AG09309 (cell line): Measurements from ENCODE around the gene FAM83C.
"Not testable (repeated sequence)": the region's sequence is repeated elsewhere in the genome, so short reads cannot be mapped to it uniquely, and the experiment has no call there.

Experiments
- DNase-seq: peaks from one replicate; pipeline ENCODE4 v3.0.0-alpha.2; 2010; ENCODE audit warnings: low read depth
- H3K4me3 ChIP-seq: 2 replicates; pipeline ENCODE4 v1.5.1; 2011; ENCODE audit warnings: mild to moderate bottlenecking, low read depth, low read length, moderate library complexity; ENCODE audit not compliant: control insufficient read depth
- CTCF ChIP-seq: IDR thresholded peaks from 2 replicates; pipeline ENCODE4 v1.5.1; 2011; ENCODE audit warnings: mild to moderate bottlenecking, low read depth, low read length, inconsistent platforms; ENCODE audit not compliant: insufficient read depth, control insufficient read depth; ENCODE audit errors: missing control alignments

The FAM83C gene

GRCh38 chr20:35318502-35319157 is 26.4 kb upstream of the FAM83C start:
- TF ChIP-seq CTCF, result no peak
- no peak for DNase-seq
- no peak overlapping the region for H3K4me3 ChIP-seq

GRCh38 chr20:35317416-35318210 is 25.4 kb upstream of the FAM83C start:
- TF ChIP-seq CTCF, result no peak
- DNase-seq, result no peak
- no peak overlapping the region for H3K4me3 ChIP-seq

DNA sequence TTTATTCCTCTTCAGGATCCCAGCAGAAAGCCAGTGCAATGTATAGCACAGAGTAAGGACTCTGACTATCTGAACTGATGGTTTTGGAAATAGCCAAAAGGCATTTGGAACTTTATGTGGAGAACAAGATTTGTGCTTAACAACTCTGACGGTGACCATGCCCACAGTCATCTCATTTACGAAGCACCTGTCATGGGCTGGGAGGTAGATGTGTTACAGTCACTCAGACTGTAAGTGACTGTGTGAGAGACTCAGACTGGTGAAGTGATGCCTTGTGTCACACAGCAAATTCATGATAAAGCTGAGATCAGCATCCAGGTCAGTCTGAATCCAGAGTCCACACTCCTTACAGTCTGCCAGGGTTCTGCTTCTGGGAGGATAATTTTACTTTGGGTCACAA is 23.9 kb upstream of the FAM83C start:
- no peak overlapping the region for H3K4me3 ChIP-seq
- TF ChIP-seq CTCF, result no peak
- DNase-seq, result no peak

DNA sequence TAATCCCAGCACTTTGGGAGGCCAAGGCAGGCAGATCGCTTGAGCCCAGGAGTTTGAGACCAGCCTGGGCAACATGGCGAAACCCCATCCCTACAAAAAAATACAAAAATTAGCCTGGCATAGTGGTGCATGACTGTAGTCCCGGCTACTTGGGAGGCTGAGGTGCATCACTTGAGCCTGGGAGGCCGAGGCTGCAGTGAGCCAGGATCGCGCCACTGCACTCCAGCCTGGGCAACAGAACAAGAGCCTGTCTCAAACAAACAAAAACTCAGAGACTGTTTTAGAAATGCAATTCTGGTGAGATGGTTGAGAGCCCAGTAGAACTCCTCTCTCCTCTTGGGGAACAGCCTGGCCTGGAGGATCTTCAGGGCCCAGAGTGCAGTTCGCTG is 23.4 kb upstream of the FAM83C start:
- not testable (repeated sequence) for H3K4me3 ChIP-seq, DNase-seq

GRCh38 chr20:35314816-35315631 is 22.8 kb upstream of the FAM83C start:
- no peak for TF ChIP-seq CTCF
- H3K4me3 ChIP-seq, result no peak overlapping the region
- DNase-seq, result no peak

GRCh38 chr20:35312318-35312717 is 20.1 kb upstream of the FAM83C start:
- H3K4me3 ChIP-seq, result no peak overlapping the region
- no peak for TF ChIP-seq CTCF
- peak; percentile 61 for DNase-seq

DNA sequence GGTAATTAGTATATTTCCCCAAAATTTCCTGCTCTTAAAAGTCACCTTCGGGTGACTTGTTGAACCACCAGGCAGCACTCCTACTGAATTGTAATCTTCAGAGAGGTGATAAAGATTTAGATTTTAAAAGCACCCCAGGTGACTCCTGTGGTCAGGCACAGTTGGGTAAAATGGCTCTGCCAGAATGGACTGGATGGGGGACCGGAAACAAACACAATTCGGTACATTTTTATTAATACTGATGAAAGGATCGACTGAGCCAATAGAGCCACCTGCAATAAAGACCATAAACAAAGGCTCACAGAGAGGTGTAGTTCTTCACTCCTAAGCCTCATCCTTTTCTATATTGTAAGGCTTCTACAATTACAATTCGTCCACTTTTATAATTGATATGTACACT is 19.6 kb upstream of the FAM83C start:
- no peak for TF ChIP-seq CTCF
- DNase-seq, result no peak
- H3K4me3 ChIP-seq, result no peak overlapping the region
